Lung (tissue), 12 donors: ENCODE measurements around the gene PTBP3. TPM values are rescaled to one million over a fixed set of nuclear protein-coding genes. Genes with fewer than 3 reads are reported as not detected.

Experiments
- ATAC-seq: fragments of 200-7000 bp; cut with Tn5 transposase; one replicate; pipeline ENCODE4 v1.9.1; 2020; ENCODE audit warnings: moderate number of reproducible peaks; ENCODE audit not compliant: insufficient read depth, low FRiP score
- DNase-seq, 3 donors: peaks; one replicate each; pipeline ENCODE4 v3.0.0-alpha.2; 2013 to 2017
- H3K27ac ChIP-seq, 2 donors: one replicate each; pipeline ENCODE4 v1.5.1; 2013; ENCODE audit warnings: mild to moderate bottlenecking in 2 of 2, moderate library complexity in 2 of 2, control low read depth in 1 of 2, inconsistent platforms in 1 of 2, low read depth in 1 of 2, low read length in 1 of 2
- H3K27me3 ChIP-seq, 3 donors: one replicate each; pipeline ENCODE4 v1.5.1; 2013; ENCODE audit warnings: low read length in 2 of 3; ENCODE audit not compliant: control insufficient read depth in 3 of 3, insufficient read depth in 3 of 3
- H3K36me3 ChIP-seq, 4 donors: one replicate each; pipeline ENCODE4 v1.5.1; 2013; ENCODE audit warnings: low read length in 4 of 4, mild to moderate bottlenecking in 1 of 4, moderate library complexity in 1 of 4; ENCODE audit not compliant: control insufficient read depth in 4 of 4, insufficient read depth in 4 of 4
- H3K4me1 ChIP-seq, 5 donors: one replicate each; pipeline ENCODE4 v1.5.1; 2013; ENCODE audit warnings: low read length in 5 of 5, mild to moderate bottlenecking in 2 of 5, moderate library complexity in 1 of 5; ENCODE audit not compliant: control insufficient read depth in 5 of 5, insufficient read depth in 5 of 5
- H3K4me3 ChIP-seq: one replicate; pipeline ENCODE4 v1.5.1; 2013; ENCODE audit warnings: mild to moderate bottlenecking, control low read depth, moderate library complexity
- H3K9ac ChIP-seq, 2 donors: one replicate each; pipeline ENCODE4 v1.5.1; 2013; ENCODE audit warnings: low read length in 2 of 2, control low read depth in 1 of 2; ENCODE audit not compliant: insufficient read depth in 1 of 2
- H3K9me3 ChIP-seq, 4 donors: one replicate each; pipeline ENCODE4 v1.5.1; 2013; ENCODE audit warnings: low read length in 3 of 4, mild to moderate bottlenecking in 1 of 4, moderate library complexity in 1 of 4; ENCODE audit not compliant: control insufficient read depth in 4 of 4, insufficient read depth in 3 of 4
- WGBS, 2 donors: extraction: QIAGEN DNeasy Blood & Tissue Kit; methylation state at CpG; one replicate each; pipeline ENCODE4 v1.1.7; 2013; 5-methylcytosine and 5-hydroxymethylcytosine counted together
- polyA plus RNA-seq, 2 donors: library from polyadenylated mRNA; stranded (reverse); fragments of 200-250 nt; gene quantifications; one replicate each; pipeline ENCODE4 v1.2.1, GENCODE V29; 2013
- total RNA-seq, 2 donors: library from RNA; depleted of rRNA in 1 of 2; stranded (reverse); fragments of >200 nt in 1 of 2; gene quantifications; one replicate each; pipeline ENCODE4 v1.2.1, GENCODE V29; 2014 to 2021
- TF ChIP-seq, protein P1 (sequence below): IDR thresholded peaks from 2 replicates; pipeline ENCODE4 v1.5.1; 2012; ENCODE audit warnings: mild to moderate bottlenecking; ENCODE audit errors: control extremely low read depth, extremely low read depth
- donor health status: control.
- donor health status: control.
- donor health status: Bipolar disorder and iron deficiency.
- donor health status: healthy.
- donor health status: DM: yes; HTN: yes; CAD: no.

PTBP3 gene
- total and polyA plus RNA-seq, 4 donors, result 12.4 to 75.1 (median 46.8) TPM

GRCh38 chr9:112380825-112381221 is 47.4 kb upstream of the PTBP3 start:
- peak; percentile 21 to 71 (median 61) for DNase-seq
- TF ChIP-seq, protein P1, sequence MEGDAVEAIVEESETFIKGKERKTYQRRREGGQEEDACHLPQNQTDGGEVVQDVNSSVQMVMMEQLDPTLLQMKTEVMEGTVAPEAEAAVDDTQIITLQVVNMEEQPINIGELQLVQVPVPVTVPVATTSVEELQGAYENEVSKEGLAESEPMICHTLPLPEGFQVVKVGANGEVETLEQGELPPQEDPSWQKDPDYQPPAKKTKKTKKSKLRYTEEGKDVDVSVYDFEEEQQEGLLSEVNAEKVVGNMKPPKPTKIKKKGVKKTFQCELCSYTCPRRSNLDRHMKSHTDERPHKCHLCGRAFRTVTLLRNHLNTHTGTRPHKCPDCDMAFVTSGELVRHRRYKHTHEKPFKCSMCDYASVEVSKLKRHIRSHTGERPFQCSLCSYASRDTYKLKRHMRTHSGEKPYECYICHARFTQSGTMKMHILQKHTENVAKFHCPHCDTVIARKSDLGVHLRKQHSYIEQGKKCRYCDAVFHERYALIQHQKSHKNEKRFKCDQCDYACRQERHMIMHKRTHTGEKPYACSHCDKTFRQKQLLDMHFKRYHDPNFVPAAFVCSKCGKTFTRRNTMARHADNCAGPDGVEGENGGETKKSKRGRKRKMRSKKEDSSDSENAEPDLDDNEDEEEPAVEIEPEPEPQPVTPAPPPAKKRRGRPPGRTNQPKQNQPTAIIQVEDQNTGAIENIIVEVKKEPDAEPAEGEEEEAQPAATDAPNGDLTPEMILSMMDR, result no peak

DNA sequence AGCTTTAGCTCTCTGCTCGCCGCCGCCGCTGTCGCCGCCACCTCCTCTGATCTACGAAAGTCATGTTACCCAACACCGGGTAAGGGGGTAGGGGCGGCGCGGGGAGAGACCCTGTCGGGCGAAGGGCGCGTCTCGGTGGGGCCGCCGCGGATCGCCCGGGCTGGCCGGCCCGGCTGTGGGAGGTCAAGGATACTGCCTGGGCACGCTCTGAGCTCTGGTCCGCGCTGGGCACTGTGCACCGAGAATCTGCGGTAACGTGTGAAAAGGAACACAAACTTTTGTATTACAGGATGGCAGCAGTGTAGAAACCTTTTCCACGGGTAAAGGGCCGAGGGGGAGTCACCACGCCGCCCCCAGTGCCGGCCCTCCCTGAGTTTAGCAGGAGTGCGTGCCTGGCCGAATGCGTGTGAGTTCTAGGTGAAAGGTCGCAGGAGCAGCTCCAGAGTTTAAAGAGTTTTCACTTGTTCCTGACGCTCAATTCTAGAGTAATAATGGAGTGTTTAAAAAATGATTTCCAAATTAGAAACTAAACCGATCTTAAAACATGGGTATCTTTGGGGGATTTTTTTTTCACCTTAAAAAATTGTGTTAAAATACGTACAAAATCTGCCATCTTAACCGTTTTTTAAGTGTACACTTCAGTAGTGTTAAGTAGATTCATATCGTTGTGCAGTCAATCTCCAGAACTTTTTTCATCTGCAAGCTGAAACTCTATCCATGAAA is 46.8 kb upstream of the PTBP3 start, which contains the start of gene HSDL2:
Gene HSDL2, plus strand, starts transcription at position 7 of the 723 bp plus-strand sequence. Its CDS starts 56 bp downstream, at position 63.
- Histone ChIP-seq H3K27ac (peak within 1 kb of the TSS; percentile 97 to 100), H3K9ac (peak within 1 kb of the TSS; percentile 90 to 96), H3K9me3 (no peaks in the 10 kb centered on the region), H3K36me3 (peaks cover 0 to 4% (median under 1%) of the 10 kb centered on the region in 4 donors), H3K4me1 (peaks cover 5 to 42% (median 11%) of the 10 kb centered on the region in 5 donors), H3K4me3 (peak within 1 kb of the TSS; percentile 91), H3K27me3 (no peaks in the 10 kb centered on the region)
- 0% methylated on average over 38 to 43 of the region's 43 CpGs for WGBS, 2 donors
- peak in 1 of 3 donors; percentile 67 for DNase-seq
- TF ChIP-seq, protein P1, result no peak
- ATAC-seq, result peak; percentile 37

More at GRCh38 chr9:112380825-112381221, 47.4 kb upstream of the PTBP3 start:
- peaks cover 0 to 4% (median 2%) of the 10 kb centered on the region in 4 donors for H3K36me3 ChIP-seq
- no peaks in the 10 kb centered on the region for H3K9me3 ChIP-seq
- no peaks in the 10 kb centered on the region for H3K27me3 ChIP-seq
- no peak for ATAC-seq
- H3K4me3 ChIP-seq, result no peak overlapping the region
- peak overlapping the region in 1 of 2 donors; percentile 87 for H3K9ac ChIP-seq
- H3K27ac ChIP-seq, result peak overlapping the region; percentile 73 to 94
- WGBS, 2 donors, result 29 to 33% methylated on average over 7 of the region's 7 CpGs
- H3K4me1 ChIP-seq, result peaks cover 5 to 42% (median 11%) of the 10 kb centered on the region in 5 donors

GRCh38 chr9:112379177-112380101 is 46.0 kb upstream of the PTBP3 start:
- Histone ChIP-seq H3K4me1 (peaks cover 5 to 37% (median 11%) of the 10 kb centered on the region in 5 donors), H3K36me3 (peaks cover 0 to 6% (median under 1%) of the 10 kb centered on the region in 4 donors)
- WGBS, 2 donors, result 0 to 1% methylated on average over 53 to 57 of the region's 57 CpGs

More at GRCh38 chr9:112379177-112380101, 46.0 kb upstream of the PTBP3 start:
- Histone ChIP-seq H3K9me3 (no peaks in the 10 kb centered on the region), H3K9ac (peak overlapping the region; percentile 90 to 96), H3K27me3 (no peaks in the 10 kb centered on the region), H3K27ac (peak overlapping the region; percentile 97 to 100), H3K4me3 (peak overlapping the region; percentile 91)
- TF ChIP-seq, protein P1, result no peak
- ATAC-seq, result peak; percentile 97
- DNase-seq, result peak; percentile 99 to 100 (median 100)
